ENCODE results near the gene SLC8A3. TPM values are rescaled to one million over a fixed set of nuclear protein-coding genes. Genes with fewer than 3 reads are reported as not detected.
"Not testable (repeated sequence)": the region's sequence is repeated elsewhere in the genome, so short reads cannot be mapped to it uniquely, and the experiment has no call there.

SLC8A3 gene
- total RNA-seq = 0.49 TPM

- no peak for DNase-seq (ENCODE audit: extremely low spot score in 2 of 2)
- TF ChIP-seq, protein P1, sequence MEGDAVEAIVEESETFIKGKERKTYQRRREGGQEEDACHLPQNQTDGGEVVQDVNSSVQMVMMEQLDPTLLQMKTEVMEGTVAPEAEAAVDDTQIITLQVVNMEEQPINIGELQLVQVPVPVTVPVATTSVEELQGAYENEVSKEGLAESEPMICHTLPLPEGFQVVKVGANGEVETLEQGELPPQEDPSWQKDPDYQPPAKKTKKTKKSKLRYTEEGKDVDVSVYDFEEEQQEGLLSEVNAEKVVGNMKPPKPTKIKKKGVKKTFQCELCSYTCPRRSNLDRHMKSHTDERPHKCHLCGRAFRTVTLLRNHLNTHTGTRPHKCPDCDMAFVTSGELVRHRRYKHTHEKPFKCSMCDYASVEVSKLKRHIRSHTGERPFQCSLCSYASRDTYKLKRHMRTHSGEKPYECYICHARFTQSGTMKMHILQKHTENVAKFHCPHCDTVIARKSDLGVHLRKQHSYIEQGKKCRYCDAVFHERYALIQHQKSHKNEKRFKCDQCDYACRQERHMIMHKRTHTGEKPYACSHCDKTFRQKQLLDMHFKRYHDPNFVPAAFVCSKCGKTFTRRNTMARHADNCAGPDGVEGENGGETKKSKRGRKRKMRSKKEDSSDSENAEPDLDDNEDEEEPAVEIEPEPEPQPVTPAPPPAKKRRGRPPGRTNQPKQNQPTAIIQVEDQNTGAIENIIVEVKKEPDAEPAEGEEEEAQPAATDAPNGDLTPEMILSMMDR (IDR thresholded peaks at IDR 0.05) = no peak
- TF ChIP-seq POLR2A (IDR thresholded peaks at IDR 0.05) (no peak), POLR2AphosphoS5 (IDR thresholded peaks at IDR 0.05; ENCODE audit: insufficient read depth in 1 of 2, low read depth in 1 of 2) (no peak)
- no peak within 1 kb of the TSS for H3K27ac ChIP-seq
- no peaks in the 10 kb centered on the region for H3K36me3 ChIP-seq
- peaks cover 26% of the 10 kb centered on the region for H3K4me1 ChIP-seq
- peak within 1 kb of the TSS; percentile 41 to 48 for H3K4me3 ChIP-seq
- H3K9me3 ChIP-seq = no peaks in the 10 kb centered on the region
- intact Hi-C loops (cut with DNase I) = no loop called here
- H3K27me3 ChIP-seq = no peaks in the 10 kb centered on the region
These were observed at the start of gene SLC8A3 for GRCh38 chr14:70188659-70189455. SLC8A3 (minus strand) TSS chr14:70188951; CDS start chr14:70168422, 20,529 bp downstream.

- no peaks in the 10 kb centered on the region for H3K27me3 ChIP-seq
- TF ChIP-seq POLR2AphosphoS5 (IDR thresholded peaks at IDR 0.05; ENCODE audit: insufficient read depth in 1 of 2, low read depth in 1 of 2) (no peak), POLR2A (IDR thresholded peaks at IDR 0.05) (no peak)
- TF ChIP-seq, protein P1 (IDR thresholded peaks at IDR 0.05) = no peak
- H3K36me3 ChIP-seq = no peaks in the 10 kb centered on the region
- intact Hi-C loops (cut with DNase I) = no loop called here
- no peaks in the 10 kb centered on the region for H3K4me1 ChIP-seq
- no peak for DNase-seq (ENCODE audit: extremely low spot score in 2 of 2)
- H3K4me3 ChIP-seq = no peak overlapping the region
- H3K9me3 ChIP-seq = no peaks in the 10 kb centered on the region
- no peak overlapping the region for H3K27ac ChIP-seq
These were observed 49.0 kb upstream of the SLC8A3 start for GRCh38 chr14:70237710-70238109.

DNA sequence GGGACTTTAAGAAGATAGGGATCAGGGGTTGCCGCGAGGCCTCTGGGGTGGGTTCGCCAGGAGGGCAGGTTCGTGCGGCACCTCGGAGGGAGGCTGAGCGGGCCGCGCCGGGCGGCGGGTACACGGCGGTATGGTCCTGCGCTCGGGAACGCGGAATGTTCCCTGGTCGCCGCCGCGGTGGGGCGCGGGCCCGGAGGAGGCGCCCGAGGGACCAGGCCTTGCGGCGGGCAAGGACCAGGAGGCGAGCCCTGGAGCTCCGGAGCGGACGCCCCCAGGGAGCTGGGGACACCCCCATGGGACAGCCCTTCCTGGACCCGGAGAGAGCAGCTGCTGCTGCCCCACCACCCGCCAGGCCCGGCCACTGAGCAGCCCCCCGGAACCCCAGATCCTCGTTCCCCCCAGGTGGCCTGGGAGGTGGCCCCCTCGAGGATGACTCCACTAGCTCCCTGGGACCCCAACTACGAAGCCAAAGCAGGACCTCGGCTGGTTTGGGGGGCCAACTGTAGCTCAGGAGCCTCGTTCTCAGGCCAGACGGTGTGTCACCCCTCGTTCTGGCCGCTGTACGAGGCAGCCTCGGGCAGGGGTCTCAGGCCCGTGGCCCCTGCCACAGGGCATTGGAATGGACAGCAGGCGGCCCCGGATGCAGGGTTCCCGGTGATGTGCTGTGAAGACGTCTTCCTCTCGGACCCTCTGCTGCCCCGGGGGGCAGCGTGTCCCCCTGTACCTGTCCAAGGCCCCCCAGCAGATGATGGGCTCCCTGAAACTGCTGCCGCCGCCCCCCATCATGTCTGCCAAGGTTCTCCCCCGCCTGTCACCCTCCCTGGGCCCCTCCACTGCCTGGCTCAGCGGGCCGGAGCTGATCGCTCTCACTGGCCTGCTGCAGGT is 45.6 kb upstream of the SLC8A3 start:
- intact Hi-C loops (cut with DNase I) = no loop called here
- Histone ChIP-seq H3K27me3 (no peaks in the 10 kb centered on the region), H3K4me3 (no peak overlapping the region), H3K36me3 (no peaks in the 10 kb centered on the region), H3K4me1 (no peaks in the 10 kb centered on the region), H3K27ac (no peak overlapping the region), H3K9me3 (no peaks in the 10 kb centered on the region)
- no peak for DNase-seq (ENCODE audit: extremely low spot score in 2 of 2)
- TF ChIP-seq POLR2A (IDR thresholded peaks at IDR 0.05) (no peak), POLR2AphosphoS5 (IDR thresholded peaks at IDR 0.05; ENCODE audit: insufficient read depth in 1 of 2, low read depth in 1 of 2) (no peak)
- TF ChIP-seq, protein P1 (IDR thresholded peaks at IDR 0.05) = no peak

- H3K27ac ChIP-seq; H3K4me3 ChIP-seq; H3K36me3 ChIP-seq; intact Hi-C loops (cut with DNase I); H3K9me3 ChIP-seq; DNase-seq (ENCODE audit: extremely low spot score in 2 of 2); H3K27me3 ChIP-seq; H3K4me1 ChIP-seq: not testable (repeated sequence)
These were observed 43.2 kb upstream of the SLC8A3 start for GRCh38 chr14:70231756-70232544.

- H3K27ac ChIP-seq; H3K36me3 ChIP-seq; intact Hi-C loops (cut with DNase I); H3K4me3 ChIP-seq; DNase-seq (ENCODE audit: extremely low spot score in 2 of 2); H3K27me3 ChIP-seq; H3K4me1 ChIP-seq; H3K9me3 ChIP-seq: not testable (repeated sequence)
These were observed 41.3 kb upstream of the SLC8A3 start for GRCh38 chr14:70229877-70230640.
